ENCODE measurements around the gene DNAH17.

The DNAH17 gene

DNA sequence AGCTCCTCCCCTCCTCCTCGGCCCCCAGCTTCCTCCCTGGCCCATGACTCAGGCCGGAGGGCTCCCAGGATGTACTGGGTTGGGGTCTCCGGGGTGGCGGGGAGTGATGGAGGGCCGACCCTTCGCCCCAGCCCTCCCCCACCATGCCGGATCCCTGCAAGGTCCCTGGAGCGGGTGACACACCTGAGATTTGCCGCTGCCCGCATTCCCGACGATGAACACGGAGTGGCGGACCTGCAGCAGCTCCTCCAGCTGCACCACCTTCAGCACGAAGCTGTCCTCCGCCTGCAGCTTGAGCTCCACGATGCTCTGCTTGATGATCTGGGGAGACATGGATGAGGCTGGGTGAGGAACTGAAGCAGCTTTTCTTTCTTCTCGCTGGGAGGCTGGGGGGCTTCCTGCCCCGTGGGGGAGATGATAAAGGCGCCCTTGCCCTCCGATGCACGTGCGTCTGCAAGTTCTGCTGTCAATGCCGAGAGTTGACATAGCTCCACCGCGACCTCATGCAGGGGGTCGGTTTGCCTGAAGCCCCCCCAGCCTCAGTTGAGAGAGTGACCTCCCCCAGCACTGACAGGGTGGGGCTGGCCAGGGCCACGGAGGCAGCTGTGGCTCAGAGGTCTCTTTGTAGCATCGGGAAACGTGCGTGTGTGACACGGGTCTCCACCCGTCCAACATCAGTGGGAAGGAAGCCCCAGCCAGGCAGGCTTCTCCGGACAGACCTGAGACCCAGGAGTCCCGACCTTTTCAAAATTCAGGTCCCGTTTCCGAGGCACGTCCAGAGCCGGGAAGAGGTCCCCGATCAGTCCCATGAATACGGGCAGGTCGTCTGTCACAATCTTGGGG, 83.1 kb downstream of the DNAH17 start:
- no peak for DNase-seq

DNA sequence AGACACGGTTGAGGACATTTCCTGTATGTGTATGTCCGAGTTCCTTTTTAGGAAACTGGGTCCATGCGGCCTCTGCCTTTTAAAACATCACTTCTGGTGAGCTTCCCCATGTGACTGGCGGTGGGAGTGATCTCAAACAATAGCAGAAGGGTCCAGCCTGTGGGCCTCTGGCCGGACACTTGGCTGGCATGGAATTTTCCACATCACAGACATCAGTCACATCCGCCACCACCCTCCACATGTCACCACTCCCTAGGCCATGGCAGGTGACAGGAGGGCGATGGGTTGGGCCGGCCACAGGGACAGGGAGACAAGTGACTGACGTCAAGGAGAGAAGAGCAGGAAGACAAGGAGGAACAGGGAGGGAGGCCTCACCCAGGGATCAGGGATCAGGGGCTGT, 83.7 kb downstream of the DNAH17 start:
- DNase-seq, result no peak

DNA sequence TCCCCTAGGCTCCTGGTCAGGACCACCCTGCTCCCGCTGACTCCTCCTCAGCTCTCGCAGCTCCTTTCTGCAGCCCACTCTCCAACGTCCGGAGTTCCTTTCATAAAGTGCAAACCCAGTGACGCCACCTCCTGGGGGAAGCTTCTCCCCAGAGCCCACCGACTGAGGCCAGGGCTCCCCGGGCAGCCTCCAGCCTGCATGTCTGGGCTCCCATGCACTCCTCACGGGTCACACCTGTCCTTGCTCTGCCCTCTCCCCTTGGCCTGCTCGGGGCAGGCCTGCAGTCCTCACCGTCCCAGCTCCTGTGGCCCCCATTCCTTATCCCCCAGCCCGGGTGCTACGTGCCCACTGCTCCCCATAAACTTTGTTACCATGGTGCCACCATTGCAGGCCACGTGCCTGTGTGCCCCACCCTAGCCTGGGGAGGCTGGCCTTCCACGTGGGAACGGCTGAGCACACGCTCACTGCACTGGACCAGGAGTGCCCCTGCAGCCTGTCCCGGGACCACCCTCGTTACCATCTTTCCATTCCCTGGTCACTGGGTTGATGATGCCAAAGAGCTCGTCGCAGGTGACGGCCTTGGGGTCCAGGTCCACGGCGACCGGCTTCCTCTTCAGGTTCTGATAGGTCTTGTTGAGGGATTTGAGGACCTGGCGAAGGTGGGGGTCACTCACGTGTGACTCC, 84.9 kb downstream of the DNAH17 start:
- DNase-seq, result no peak

DNA sequence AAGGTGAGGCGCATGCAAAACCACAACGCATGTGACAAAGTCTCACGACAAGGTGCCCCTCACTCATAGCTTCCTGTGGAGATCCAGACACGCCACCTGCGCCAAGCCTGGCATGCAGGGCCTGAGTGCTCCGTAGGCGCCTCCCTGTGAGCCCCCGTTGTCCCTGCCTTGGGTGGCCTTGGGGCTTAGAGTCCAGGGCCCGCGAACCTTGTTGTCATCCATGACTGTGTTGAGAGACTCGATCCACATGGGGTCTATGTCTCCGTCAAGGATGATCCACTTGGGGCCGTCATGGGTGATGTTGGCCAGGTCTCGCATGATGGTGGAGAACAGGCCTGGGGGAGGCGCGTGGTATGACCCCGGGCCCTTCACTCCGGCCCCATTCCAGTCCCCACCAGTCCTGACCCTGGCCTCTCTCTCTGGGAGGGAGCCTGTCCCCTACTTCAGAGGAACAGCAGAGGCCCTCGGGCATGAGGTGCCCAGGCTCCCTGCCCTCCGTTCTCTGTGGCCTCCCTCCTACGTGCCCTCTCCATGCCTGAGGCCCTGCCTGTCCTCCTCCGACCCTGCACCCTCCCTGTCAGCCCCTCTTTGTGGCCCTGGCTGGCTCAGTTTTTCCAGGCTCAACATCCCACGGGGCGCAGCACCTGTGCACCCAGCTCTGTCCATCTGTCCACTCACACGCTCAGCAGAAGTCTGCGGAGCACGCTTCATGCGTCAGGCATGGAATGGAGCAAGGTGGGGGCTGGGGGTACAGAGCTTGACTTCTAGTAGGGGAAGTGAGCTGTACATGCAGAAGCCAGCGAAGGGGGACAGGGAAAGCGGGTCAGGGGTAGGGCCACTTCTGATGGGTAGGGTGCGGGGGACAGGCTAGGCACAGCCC, 85.7 kb downstream of the DNAH17 start:
- DNase-seq, result no peak

DNA sequence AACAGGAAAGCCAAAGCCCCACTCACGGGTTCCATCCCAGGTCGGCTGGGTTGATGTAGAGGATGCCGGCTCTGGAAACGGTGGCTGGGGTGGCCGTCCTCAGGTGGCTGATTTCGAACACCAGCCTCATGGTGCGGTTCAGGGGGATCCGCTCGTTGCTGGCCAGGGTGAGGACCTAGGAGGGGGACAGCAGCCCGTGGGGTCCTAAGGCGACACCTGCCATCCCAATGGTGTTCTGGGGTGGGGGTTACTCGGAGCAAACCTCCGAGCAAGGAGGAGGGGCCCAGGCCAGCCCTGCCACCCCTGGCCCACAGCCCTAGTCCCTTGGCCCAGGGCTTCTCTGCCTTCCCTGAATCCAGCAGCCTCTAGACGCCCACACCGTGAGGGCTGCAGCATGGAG, 86.5 kb downstream of the DNAH17 start:
- DNase-seq, result no peak

DNA sequence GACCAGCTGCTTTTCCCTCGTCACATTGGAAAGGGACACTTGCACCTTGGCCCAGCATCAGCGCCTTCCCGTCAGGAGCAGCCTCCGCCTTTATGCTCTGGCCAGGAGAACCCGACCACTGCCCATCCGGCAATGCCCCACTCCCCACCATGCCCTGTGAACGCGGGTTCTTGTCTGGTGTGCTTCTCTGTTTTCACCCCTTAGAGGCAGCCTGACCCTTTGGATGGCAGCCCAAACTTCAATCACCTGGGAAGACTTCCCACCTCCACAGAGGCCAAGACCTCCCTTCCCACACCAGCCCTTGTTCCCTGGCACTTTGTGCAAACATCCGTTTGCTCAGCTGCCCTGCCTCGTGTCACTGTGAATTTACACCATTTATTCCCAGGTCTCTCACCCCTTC, 87.0 kb downstream of the DNAH17 start:
- DNase-seq, result no peak

DNA sequence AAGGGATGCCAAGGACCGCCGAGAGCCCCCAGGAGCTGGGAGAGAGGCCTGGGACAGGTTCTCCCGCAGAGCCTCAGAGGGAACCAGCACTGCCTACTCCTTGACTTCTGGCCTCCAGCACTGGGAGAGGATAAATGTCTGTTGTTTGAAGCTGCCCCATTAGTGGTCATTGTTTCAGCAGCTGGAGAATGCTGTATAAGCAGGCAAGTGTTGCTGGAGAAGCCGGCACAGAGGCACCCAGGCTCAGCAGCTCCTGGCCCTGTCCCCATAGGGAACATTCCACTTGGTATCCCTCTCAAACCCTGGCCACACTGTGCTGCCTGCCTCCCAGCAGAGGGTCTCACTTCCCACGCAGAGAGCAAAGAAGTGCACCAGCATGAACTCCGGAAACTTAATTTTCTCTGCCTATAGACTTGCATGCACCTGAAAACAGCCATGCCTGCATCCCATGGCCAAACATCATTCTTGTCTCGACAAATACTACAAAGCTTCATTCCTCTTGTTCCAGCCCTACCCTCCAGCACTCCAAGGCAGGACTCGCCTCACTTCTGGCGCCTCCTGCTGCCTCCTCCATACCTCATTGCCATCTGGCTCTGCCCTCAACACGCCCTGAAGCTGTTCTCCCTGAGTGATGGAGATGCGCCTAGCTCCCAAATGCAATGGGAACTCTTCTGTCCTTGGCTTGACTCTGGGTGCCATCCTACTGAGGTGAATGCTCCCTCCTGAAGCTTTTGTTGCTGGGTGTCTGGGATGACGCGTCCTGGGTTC, 88.1 kb downstream of the DNAH17 start:
- DNase-seq, result no peak

DNA sequence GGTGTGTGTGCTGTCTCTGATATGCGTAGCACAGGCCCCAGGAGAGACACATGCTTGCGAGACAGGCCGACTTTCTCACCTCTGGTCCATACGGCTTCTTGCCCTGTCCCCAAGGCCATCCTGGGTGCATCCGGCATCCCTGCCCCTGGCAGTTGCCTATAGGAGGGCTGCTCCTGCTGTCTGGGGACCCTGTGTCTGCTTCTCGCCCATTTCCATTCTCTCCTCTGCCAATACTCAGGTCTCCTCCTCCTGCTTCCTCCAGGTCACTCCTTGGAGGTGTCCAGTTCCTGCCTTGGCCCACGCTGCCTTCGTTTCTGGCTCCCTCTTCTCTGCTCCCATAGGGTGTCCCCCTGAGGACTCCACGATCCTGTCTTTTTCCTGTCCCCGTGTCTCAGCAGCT, 89.0 kb downstream of the DNAH17 start:
- DNase-seq, result no peak

DNA sequence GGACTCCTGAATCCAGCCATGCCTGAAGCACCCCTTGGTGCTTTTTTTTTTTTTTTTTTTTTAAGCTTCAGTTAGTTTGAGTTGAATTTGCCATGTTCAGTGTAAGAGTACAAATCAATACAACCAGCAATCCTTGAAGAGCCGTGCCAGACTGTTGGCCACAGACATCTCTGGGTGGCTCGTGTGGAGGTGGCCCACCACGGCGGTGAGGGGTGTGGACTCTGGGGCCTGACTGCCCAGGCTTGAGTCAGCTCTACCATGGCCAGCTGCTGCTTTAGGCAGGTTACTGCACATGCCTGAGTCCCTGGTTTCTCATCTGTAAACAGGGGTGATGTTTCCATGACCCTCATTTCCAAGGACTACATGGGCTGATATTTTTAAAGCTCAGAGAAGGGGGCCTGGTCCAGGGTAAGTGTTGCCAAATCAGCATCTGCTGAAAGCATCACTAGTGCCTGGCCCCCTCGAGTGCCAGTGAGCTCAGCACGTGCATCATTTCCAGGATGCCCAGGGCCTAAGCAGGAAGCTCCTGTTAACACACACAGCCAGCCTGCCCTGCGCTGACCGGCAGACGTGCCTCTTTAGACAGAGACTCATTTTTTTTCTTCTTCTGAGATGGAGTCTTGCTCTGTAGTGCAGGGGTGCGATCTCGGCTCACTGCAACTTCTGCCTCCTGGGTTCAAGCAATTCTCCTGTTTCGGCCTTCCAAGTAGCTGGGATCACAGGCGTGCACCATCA, 90.1 kb downstream of the DNAH17 start:
- no peak for DNase-seq

DNA sequence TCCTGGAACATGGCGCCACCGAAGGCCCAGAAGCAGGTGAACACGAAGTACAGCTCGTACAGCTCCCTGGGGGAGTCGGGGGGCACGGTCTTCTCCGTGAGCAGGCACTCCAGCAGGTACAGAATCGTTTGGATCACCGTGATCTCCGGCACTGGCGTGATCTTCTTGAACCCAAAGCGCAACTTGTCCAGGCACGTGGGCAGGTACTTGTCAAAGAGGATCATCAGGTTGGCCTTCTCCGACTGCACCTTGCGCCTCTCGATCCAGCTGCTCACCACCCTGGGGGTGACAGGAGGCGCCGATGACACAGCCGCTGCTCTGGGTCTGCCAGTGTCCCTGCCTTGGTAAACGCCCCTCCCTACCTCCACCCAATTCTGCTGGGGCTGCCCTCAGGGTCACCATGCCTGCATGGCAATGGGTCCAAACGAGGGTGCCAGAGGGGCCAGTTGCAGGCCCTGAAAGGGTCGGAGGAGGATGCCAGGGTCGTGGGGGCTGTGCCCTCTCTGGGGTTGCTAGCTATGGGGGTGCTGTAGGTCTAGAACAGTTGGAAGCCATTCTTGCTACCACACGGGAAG, 90.9 kb downstream of the DNAH17 start:
- no peak for DNase-seq

DNA sequence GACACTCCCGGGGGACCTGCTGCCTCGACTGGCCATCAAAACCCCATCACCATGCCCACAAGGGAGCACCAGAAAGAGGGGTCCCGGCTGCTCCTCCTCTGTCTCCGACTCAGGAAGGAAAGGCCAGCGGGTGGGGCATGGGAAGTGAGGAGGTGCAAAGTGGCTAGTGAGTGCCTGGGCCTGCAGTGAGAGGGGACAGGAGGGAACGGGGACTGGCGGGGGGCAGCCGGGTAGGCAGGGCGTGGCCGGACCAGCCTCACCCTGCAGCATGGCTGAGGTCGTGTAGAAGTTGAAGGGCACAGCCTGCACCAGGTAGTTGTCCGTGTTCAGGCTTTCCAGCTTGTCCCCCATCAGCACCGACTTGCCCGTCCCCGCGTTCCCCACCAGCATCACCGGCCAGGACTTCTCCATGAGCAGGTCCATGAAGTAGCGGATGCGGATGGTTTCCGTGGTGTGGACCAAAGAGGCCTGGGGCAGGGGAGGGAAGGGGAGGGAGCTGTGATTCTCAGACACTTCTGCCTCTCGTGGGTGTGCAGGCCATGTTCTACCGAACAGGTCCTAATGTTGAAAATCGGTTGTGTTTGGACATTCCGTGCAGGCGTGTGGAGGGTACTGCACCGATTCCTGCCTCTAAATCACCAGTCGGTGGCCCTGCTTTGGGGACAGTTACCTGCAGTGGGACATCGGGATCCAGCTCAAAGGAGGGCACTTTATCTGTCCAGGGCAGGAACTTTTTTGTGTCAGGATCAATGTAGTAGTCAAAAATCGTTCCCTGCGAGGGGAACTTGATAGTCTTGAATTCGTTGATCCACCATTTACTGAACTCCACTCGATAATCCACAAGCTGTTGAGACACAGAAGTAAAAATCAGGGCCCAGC, 91.7 kb downstream of the DNAH17 start:
- DNase-seq, result no peak

DNA sequence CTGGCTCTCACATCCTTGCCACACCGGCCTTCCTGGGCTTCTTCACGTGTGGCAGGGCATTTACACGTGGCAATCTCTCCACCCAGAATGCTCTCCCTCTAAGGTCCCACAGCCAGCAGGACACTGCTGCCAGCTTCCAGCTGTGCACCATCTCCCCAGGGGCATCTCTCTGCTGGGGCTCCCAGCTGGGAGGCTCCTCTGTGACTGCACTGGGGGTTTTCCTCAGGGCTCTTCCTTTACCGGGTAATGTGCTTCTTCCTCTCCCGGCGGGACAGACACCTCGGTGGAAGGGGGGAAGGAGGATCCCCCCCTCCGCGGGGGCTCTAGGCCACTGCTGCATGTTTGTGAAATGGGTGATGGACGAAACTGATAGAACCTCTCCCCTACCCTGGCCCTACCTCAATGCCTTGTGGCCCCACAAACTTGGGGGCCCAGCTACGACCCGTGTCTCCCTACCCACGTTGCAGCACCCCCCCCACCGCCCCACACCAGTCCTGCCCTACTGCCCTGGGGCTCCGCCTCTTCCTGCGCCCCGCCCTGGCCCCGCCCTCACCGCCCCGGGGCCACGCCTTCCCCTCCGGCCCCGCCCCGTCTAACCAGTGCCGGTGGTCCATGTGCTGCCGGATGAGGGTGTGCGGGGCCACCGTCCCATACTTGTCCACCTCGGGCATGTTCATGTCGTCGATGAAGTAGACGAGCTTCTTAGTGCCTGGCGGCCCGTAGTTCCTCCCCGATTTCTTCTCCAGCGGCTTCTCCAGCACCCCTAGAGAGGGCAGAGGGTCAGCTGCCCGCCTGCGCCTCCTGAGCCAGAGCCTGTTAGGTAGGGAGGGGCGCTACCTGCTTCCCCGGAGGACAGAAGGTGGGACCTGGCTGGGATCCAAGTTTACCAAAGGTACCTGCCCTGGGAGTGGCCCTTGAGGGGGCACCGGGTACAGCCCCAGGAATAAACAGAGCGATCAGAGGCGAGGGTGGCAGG, 92.6 kb downstream of the DNAH17 start:
- DNase-seq, result no peak

DNA sequence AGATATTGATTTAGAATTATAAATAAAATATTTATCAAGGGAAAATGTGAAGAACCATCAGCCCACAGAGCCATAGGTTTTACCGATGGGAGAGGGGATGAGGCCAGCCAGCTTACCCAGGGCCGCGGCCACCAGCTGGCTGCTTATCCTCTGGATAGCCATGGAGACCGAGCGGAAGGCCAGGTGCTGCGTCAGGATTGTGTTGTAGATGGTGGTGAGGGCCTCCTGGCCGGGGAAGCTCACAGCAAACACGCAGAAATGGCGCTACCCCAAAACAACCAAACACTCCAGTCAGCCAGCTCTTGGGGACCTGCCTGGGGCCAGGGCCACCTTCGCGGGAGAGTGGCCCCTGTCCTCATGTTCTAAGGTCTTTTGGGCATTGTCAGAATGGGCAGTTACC, 97.8 kb downstream of the DNAH17 start:
- no peak for DNase-seq

DNA sequence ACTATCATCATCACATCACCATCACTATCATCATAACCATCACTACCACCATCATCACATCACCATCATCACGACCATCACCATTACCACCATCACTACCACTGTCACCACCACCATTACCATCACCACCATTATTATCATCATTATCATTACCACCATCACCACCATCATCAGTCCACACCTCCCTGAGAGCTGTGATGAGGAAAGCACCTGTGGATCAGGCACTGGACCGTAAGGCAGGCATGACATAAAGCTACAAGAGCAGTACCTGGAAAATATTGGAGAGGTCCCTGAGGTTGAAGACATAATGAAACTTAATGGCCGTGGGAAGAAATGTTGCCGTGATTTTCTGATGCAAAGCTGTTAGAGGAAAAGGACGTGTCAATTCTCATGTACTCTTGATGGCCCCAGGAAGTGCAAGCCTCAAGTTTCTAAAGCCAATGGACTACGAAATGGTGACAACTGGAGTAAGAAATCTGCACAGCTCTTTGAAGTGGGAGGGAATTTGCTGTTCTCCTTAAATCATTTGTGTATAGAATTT, 98.4 kb downstream of the DNAH17 start:
- DNase-seq, result no peak

DNA sequence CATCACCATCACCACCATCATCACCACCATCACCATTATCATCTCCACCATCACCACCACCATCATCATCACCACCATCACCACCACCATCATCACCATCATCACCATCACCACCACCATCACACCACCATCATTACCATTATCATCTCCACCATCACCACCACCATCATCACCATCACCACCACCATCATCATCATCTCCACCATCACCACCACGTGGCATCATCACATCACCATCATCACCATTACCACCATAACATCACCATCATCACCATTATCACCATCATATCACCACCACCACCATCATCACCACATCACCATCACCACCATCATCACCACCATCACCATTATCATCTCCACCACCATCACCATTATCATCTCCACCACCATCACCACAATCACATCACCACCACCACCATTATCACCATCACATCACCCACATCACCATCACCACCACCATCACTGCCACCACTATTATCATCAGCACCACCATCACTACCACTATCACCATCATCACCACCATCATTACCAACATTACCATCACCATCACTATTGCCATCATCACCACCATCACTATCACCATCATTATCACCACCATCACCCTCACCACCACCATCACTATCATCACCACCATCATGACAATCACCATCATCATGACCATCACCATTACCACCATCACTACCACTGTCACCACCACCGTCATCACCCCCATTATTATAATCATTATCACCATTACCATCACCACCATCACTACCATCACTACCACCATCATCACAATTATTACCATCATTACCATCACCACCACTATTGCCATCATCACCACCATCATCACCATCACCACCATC, 99.1 kb downstream of the DNAH17 start:
- no peak for DNase-seq

DNA sequence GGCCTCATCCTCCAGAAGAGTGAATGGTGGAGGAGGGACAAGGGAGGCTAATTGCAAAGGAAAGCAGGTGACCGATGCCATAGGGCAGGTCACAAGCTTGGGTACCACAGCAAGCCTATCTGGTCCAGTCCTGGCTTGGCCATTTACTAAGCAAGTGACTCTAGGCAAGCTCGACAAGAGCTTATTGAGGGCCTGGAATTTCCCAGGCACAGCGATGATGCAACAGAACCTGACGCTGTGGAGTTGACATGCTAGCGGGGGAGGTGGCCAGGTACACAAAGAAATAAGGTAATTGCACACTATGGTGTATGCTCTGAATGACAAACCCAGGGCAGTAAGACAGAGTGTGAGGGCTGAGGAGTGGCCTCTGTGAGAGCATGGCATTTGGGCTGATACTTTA, 100.2 kb downstream of the DNAH17 start:
- no peak for DNase-seq

DNA sequence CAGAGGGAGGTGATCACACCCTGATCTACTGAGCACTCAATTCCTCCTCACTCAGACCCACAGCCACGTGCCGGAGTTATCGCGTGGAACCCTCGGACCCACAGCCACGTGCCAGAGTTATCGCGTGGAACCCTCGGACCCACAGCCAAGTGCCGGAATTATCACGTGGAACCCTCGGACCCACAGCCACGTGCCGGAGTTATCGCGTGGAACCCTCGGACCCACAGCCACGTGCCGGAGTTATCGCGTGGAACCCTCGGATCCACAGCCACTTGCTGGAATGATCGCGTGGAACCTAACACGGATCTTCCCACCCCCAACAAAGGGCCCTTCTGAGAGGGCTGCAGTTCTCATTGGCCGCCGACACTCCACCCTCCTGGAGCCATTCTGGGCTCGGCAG, 101.0 kb downstream of the DNAH17 start:
- no peak for DNase-seq

DNA sequence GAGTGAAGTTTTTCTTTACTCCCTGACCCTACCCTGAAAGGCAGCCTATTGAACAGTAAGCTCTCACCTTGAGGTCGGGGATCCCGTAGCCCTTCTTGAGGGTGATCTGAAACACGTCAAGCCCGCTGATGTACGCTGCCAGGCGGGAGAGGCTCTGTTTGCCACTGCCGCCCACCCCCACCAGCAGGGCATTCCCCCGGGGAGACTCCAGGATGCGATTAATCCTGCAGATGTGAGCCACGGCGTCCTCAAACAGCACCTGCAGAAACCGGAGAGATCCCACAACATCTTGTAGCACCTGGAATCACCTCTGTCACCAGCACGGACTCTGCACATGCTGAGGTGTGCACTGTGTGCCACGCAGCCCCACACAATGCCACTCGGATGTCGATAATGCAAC, 102.0 kb downstream of the DNAH17 start:
- DNase-seq, result no peak

Data from kidney glomerular epithelial cell (primary cell).